NCI-H1092 treated with DMSO at 0.1 percent for 48 hours (cell line): ENCODE results near the gene CCDC127.
"Not testable (repeated sequence)": the region's sequence is repeated elsewhere in the genome, so short reads cannot be mapped to it uniquely, and the experiment has no call there.

Experiments used
- DNase-seq: peaks from one replicate; lab custom pipeline; 2025; lab: John Stamatoyannopoulos, UW

CCDC127 gene

DNA sequence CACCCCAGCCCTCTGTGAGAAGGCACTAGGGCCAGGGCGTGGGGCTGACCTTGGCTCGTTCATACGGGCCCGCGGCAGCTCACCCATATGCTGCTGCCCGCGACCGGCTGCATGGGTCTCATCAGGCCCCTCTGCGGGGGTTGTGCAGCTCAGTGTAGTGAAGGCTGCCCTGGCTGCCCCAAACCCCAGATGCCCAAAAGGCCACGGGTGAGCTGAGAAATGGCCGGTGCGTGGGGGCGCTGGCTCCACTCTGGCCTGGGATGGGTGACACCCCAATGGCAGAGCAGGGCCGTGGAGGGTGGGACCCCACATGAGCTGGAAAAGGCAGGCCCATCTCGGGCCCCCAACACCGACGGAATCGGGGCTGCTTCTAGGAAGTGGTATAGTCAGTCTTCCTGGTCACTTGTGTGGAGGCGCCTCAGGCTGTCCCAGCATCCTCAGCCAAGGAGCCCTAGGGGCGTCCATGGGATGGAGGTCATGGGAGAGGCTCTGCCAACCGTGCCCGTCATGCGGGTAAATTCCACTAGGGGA lies 46.1 kb downstream of the CCDC127 start:
- no peak for DNase-seq

DNA sequence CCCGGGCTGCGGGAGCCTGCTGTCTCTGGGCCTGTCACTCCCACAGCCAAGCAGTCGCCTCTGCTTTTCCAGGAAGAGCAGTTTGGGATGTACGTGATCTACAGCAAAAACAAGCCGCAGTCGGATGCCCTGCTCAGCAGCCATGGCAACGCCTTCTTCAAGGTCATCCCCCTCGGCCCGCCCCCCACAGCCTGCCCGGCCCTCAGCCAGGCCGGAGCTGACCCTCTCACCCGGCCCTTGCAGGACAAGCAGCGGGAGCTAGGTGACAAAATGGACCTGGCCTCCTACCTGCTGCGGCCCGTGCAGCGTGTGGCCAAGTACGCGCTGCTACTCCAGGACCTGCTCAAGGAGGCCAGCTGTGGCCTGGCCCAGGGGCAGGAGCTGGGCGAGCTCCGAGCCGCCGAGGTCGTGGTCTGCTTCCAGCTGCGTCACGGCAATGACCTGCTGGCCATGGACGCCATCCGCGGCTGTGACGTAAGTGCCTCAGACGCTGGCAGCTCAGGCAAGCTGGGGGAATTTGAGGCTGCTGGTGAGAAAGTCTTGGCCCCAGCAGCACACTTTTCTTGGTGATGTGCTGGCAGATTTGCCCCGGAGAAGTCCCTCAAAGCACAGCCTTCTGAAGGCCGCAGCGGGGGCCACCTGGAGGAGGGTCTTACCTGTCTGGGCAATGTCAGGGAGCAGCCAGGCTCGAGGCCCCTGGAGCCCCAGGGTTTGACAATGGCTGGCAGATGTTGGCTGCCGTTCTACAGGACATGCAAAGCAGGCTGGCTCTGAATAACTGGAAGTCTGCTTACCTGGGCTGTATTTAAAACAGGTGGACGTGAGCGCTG lies 46.8 kb downstream of the CCDC127 start:
- no peak for DNase-seq

DNA sequence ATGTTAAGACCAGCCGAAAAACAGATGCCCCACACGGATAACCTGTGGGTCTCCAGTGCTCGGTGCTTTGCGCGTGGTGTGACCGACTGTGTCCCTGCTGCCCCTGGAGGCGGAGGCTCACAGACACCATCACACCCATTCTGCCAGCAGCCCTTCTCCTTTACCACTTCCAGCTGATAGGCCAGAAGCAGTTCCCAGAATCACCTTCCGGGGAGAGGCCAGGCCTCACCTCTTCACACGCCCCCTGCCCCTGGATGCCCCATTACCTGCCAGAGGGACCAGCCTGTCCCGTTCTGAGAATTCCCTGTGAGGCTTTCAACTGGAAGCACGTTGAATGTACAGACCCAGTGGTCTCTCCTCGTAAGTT lies 48.2 kb downstream of the CCDC127 start:
- DNase-seq, result no peak

DNA sequence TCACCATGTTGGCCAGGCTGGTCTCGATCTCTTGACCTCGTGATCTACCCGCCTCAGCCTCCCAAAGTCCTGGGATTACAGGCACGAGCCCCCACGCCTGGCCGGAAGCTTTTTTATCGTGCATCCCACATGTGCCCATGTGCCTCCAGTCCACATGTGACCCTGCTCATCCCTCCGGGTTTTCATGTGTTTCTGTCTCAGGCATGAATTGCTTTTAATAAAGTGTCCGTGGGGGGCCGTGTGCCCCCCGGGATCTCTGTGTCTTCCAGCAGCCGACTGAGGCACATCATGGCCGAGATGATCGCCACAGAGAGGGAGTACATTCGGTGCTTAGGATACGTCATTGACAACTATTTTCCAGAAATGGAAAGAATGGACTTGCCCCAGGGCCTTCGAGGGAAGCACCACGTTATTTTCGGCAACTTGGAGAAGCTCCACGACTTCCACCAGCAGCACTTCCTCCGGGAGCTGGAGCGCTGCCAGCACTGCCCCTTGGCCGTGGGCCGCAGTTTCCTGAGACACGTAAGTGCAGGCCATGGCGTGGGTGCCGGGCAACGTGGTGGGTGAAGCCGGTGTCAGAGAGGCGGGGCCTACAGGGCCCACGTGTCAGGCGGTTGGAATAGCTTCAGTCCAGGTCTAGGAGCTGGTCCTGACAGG lies 48.8 kb downstream of the CCDC127 start:
- DNase-seq, result no peak

DNA sequence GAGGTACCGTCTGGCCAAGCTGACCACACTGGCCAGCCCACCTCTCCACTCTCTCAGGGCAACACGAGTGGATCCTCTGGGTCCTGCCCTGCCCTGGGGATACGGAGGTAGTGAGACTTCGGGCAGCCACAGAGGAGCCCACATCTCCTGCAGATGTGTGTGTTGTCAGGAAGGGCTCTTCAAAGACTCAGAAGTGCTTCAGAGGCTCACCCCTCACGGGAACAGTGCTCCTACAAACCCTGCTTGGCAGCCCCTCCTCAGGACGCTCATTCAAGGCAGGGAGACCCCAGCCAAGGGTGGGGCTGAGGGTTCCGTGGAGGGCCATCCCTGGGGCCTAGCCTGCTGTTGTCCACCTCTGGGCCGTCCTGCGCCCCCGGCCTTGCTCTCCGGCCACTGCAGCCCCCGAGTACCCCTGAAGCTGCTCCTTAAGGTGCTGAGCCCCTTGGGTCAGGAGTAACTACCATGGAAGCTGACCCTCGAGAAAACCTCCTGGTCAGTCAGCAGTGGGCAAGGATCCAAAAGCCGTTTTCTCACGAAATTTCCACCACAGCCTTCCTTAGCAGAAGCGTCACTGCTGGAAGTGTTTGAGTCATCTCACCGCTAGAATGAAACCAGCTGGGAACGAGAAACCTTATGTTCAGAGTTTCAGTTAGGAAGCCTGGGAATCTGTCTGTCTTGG lies 49.8 kb downstream of the CCDC127 start:
- no peak for DNase-seq

DNA sequence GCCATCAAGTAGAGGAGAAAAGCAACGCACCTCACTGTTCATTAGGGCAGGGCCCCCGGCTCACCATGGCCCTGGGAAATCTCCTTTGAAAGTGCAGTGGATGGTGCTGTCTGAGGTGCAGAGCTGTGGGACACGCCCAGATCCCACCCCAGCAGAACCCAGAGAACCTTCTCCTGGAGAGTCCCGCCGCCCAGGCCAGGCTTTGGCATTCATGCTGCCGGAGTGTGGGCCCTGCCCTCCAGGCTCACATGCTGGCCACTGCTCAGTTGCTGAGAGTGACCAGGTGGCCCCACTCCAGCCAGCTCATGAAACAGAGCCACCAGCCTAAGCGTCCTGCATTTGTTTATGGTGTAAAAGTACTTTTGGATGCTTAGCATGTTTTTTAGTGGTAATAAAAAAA lies 50.4 kb downstream of the CCDC127 start:
- no peak for DNase-seq

DNA sequence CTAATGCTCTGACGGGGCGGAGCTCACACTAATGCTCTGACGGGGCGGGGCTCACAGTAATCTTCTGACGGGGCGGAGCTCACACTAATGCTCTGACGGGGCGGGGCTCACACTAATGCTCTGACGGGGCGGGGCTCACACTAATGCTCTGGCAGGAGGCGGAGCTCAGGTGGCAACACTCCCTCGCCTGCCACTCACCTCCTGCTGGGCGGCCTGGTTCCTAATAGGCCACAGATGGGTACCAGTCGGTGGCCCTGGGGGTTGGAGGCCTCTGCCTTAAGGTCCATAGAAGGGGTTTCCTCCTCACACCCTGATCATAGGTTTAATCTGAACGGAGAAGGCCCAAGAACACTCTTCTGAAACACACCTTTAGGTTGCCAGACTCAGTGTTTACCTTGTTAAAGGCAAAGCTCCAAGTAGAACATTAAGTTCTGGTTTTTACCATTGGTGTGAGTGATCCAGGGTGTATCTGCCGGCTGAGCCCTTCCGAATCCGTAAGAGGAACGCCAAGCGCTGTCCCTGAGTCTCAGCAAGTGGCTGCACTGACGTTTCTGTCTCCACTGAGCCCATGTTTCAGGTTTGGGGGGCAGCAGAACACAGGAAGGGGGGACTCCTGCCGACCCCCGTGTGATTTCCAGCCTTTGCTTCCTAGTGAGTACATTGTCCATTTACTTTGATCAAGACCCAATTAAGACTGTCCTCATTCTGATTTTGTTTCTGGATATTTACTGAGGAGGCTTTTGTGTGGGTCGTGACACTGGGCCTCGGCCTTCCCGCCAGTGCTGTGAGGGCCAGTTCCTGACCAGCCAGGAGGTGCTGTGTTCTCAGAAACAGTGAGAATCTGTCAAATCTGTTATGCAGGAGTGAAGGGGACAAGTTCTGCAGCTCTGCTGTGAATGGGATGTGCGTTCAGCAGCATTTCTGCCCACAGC lies 51.2 kb downstream of the CCDC127 start:
- DNase-seq, result no peak

DNA sequence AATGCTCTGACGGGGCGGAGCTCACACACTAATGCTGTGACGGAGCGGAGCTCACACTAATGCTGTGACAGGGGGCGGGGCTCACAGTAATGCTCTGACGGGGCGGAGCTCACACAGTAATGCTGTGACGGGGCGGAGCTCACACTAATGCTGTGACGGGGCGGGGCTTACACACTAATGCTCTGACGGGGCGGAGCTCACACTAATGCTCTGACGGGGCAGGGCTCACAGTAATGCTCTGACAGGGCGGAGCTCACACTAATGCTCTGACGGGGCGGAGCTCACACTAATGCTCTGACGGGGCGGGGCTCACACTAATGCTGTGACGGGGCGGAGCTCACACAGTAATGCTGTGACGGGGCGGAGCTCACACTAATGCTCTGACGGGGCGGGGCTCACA lies 53.2 kb downstream of the CCDC127 start:
- not testable (repeated sequence) for DNase-seq

DNA sequence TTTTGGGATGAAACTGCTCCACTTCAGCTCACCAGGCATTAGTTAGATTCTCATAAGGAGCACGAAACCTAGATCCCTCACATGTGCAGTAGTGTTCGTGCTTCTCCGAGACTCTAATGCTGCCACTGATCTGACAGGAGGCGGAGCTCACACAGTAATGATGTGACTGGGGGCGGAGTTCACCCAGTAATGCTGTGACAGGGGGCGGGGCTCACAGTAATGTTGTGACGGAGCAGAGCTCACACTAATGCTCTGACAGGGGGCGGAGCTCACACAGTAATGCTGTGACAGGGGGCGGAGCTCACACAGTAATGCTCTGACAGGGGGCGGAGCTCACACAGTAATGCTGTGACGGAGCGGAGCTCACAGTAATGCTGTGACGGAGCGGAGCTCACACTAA lies 53.7 kb downstream of the CCDC127 start:
- no peak for DNase-seq

DNA sequence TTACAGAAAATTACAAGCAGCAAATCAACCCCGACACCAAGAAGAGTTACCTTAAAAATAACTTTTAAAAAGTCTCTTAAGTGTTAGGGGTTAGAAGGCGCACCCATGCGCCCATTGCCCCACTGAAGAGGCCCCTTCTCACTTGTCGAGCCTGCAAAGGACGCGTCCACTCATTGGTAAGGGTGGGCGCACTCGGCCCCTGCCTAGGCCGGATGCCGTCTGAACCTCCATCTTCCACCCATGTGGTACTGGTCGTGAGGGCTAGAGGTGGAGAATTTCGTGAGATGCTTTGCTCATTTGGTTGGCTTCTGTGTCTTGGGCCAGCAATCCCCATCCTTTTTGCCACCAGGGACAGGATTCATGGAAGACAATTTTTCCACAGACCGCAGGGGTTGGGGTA lies 54.1 kb downstream of the CCDC127 start:
- DNase-seq, result no peak

DNA sequence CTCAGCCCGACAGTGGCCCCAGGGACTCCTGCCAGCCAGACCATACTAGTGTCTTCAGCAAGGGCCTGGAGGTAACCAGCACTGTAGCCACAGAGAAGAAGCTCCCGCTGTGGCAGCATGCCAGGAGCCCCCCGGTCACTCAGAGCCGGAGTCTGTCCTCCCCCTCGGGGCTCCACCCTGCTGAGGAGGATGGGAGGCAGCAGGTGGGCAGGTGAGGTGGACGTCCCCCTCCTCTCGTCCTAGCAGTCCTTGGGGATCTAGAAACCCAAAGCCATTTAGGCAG lies 54.7 kb downstream of the CCDC127 start:
- DNase-seq, result no peak

DNA sequence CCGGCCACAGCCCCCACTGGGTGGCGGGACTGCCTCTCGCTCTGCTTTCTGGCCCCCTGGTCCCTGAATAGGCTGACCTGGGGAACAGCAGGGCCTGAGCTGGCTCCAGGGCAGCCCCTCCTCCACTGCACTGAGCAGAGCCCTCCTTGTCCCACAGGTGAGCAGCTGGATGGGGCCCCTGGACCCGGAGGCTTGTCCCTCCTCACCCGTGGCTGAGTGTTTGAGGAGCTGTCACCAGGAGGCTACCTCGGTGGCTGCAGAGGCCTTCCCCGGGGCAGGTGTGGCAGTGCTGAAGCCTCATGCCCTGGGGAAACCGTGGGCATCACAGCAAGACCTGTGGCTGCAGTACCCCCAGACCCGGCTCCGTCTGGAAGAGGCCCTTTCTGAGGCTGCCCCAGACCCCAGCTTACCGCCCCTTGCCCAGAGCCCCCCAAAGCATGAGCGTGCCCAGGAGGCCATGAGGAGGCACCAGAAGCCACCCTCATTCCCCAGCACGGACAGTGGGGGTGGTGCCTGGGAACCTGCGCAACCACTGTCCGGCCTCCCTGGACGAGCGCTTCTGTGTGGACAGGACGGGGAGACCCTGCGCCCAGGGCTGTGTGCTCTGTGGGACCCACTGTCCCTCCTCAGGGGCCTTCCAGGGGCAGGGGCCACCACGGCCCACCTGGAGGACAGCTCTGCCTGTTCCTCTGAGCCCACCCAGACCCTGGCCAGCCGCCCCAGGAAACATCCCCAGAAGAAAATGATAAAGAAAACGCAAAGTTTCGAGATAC lies 55.2 kb downstream of the CCDC127 start:
- no peak for DNase-seq

DNA sequence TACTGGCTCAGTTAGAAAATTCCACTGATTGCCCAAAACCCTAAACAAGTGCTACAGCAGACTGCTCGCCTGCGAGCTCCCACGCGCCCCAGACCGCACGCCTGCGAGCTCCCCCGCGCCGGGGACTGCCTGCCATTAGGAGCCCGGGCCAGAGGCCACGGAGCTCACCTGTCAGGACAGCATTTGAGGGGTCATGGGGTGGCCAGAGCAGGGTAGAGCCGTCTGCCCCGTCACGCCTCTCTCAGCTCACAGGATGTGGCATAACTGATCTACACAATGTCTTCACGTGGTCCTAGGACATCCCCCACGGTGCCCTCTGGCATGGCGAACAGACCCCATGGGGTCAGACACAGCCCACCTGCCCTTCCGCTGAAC lies 55.8 kb downstream of the CCDC127 start:
- no peak for DNase-seq

DNA sequence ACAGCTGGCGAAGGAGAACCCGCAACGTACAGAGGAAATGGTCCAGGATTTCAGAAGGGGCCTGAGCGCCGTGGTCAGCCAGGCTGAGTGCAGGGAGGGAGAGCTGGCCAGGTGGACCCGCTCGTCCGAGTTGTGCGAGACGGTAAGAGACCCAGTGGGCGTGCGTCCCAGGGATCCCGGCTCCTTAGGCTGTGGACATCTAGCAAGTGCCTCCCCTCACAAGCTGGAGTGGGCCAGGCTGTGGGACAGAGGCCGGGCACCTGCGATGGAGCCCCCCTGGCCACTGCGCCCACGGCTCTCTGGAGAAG lies 56.2 kb downstream of the CCDC127 start:
- no peak for DNase-seq

DNA sequence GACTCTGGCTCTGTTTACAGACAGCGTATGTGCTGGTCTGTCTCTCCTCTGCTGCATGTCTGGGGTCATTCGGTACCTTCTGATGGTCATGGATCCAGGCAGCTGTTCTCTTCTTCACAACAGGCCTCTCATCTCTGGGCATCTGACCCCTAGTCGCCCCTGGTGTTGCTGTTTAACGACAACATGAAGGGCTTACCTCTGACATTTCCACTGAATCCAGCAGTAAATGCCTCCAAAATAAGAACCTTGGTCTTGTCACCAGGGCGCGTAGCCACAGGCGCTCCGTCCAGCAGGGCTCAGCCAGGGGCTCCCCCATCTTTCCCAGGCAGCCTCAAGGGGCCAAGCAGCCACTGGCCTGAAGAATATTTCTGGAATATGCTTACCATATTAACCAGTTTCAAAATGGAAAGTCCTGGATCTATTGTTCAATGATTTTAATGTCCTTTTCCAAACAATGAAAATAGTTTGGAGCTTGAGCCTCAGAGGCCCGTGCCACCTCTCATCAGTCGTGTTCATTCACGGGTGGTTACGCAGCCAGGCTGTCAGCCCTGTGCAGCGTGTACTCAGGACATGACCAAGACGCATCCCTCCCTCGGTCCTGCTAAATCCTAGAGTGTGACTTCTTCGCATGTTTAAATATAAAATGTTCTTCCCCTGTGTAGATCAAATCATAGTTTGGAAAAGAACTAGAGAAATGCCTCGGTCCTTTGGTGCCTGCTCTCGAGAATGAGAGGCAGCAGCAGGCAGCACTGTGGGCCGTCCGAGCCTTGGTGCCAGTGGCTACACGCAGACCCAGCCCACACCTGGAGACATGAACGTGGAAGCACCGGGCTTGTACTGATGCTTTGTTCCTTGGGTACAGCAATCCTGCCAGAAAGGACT lies 56.8 kb downstream of the CCDC127 start:
- no peak for DNase-seq

DNA sequence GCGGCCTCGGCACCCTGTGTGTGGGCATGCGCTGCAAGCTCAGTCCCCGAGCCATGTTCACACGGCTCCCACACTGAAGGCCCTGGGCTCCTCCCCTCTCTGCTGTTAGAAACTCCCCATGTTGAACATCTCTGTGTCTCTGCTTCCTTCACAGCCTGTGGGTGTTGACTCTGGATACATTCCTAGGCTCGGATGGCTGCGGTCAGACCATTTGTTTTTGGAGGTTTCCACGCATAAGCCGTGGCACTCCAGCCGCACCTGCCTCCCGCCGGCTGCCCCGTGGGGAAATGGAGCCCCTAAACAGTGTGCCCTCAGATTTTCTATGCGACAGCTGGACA lies 57.8 kb downstream of the CCDC127 start:
- no peak for DNase-seq

DNA sequence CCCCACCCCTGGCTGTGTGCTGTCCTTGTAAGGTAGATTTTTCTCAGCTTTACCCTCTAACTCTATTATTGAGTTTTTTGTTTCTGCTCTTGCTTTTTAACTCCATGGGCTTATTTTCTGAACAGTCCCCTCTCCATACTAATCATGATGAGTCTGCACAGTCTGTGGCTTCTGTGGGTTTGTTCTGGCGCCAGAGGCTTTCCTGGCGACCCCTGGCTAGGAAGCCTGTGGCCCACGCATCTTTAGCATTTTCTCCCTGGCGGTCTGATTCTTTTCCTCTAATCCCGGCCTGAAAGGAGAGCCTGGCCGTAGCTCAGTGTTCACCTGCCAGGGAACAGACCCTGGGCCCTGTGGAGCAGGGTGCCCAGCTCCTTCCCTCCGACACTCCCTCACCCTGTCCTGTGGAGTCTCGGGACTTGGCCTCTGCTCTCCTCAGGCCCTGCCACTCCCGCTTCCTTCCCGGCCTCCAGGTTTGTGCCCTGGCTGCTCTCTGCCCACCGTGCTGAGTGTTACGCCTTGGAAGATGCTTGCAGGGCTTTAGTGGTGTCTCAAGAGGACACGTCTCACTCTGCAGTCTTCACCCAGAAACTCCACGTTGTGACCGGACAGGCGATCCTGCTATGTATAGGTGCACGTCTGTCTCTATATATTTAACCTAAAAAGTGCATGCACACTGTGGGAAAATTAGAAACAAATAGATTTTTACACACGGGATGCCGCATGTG lies 58.3 kb downstream of the CCDC127 start:
- no peak for DNase-seq

DNA sequence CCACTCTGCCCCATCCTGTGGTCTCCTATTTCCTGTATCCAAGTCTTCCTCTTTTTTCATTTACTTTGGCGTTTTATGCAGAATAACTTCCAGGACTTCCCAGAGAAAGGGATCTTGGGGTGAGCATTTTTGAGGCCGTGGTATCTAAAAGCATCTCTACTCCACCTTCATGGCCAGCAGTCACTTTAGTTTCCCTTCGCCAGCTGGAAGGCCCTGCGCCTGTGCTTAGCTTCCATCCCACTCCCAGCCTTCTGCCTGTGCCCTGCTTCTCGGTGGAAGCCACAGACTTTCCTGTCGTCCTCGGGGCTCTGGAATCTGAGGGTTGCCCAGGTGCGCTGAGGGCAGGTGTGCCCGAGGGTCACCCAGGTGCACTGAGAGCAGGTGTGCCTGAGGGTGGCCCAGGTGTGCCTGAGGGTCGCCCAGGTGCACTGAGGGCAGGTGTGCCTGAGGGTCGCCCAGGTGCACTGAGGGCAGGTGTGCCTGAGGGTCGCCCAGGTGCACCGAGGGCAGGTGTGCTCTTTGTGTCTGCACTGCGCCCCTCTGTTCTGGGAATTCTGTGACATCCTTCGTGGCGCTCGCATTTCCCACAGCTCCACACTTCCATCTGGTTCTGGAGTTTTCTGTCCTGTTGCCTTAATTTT lies 59.0 kb downstream of the CCDC127 start:
- no peak for DNase-seq

DNA sequence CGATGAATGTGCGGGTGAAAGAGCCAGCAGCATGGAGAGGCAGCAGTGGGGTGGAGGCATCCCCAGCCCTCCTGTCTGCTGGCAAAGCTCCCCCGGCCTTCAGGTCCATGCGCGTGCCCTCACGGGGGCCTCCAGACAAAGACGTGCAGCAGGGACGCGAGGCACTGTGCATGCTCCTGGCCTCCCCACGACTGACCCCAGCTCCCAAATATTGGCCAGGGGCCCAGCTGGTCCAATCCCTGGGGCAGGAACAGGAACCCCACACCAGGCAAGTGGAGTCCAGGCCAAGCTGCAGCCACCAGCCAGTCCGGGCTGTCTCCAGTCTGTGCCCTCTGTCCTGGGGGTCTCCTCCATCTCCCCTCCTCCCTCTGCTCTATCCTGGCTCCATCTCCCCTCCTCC lies 60.2 kb downstream of the CCDC127 start:
- DNase-seq, result no peak
